ENCODE data around the gene CAPN9. TPM values are rescaled to one million over a fixed set of nuclear protein-coding genes. Genes with fewer than 3 reads are reported as not detected.

Gene CAPN9
- total RNA-seq, 4 donors from 2014 or later, result 0.38 TPM; not detected in 3

- Histone ChIP-seq H3K36me3 (no peaks in the 10 kb centered on the region), H3K9me3 (no peaks in the 10 kb centered on the region), H3K27me3 (peaks cover 0 to 18% (median 0%) of the 10 kb centered on the region in 4 donors), H3K27ac (no peak overlapping the region), H3K4me3 (no peak overlapping the region), H3K4me1 (peaks cover 0 to 15% (median 0%) of the 10 kb centered on the region in 3 donors)
- intact Hi-C loops (cut with DNase I), result no loop called here
- 62 to 76% methylated on average over 6 to 8 of the region's 14 CpGs for WGBS, 2 donors
- TF ChIP-seq POLR2A (IDR thresholded peaks at IDR 0.05) (no peak), CTCF (IDR thresholded peaks at IDR 0.05) (peak in 5 of 6 experiments; percentile 14 to 48 (median 23))
- DNase-seq, result no peak
These were observed 25.5 kb downstream of the CAPN9 start for GRCh38 chr1:230772457-230773395.

- H3K27me3 ChIP-seq, result peaks cover 0 to 25% (median 0%) of the 10 kb centered on the region in 4 donors
- H3K27ac ChIP-seq, result no peak overlapping the region
- intact Hi-C loops (cut with DNase I), result no loop called here
- WGBS, 2 donors, result 74 to 86% methylated on average over 6 to 9 of the region's 11 CpGs
- no peak for TF ChIP-seq CTCF (IDR thresholded peaks at IDR 0.05)
- no peak for TF ChIP-seq POLR2A (IDR thresholded peaks at IDR 0.05)
- H3K36me3 ChIP-seq, result no peaks in the 10 kb centered on the region
- peaks cover 0 to 15% (median 0%) of the 10 kb centered on the region in 3 donors for H3K4me1 ChIP-seq
- H3K9me3 ChIP-seq, result no peaks in the 10 kb centered on the region
- DNase-seq, result no peak
- H3K4me3 ChIP-seq, result no peak overlapping the region
These were observed 26.3 kb downstream of the CAPN9 start for GRCh38 chr1:230773396-230774033.

GRCh38 chr1:230778916-230779590 is 31.9 kb downstream of the CAPN9 start:
- TF ChIP-seq POLR2A (IDR thresholded peaks at IDR 0.05) (no peak), CTCF (IDR thresholded peaks at IDR 0.05) (no peak)
- no peak overlapping the region for H3K4me3 ChIP-seq
- H3K9me3 ChIP-seq, result no peaks in the 10 kb centered on the region
- DNase-seq, result no peak
- H3K36me3 ChIP-seq, result no peaks in the 10 kb centered on the region
- peaks cover 0 to 52% (median 0%) of the 10 kb centered on the region in 4 donors for H3K27me3 ChIP-seq
- H3K4me1 ChIP-seq, result no peaks in the 10 kb centered on the region
- H3K27ac ChIP-seq, result no peak overlapping the region
- WGBS, 2 donors, result 89 to 93% methylated on average over 9 to 11 of the region's 11 CpGs
- intact Hi-C loops (cut with DNase I), result no loop called here

- Histone ChIP-seq H3K4me1 (no peaks in the 10 kb centered on the region), H3K27ac (no peak overlapping the region), H3K36me3 (no peaks in the 10 kb centered on the region), H3K4me3 (no peak overlapping the region), H3K27me3 (peaks cover 0 to 51% (median 0%) of the 10 kb centered on the region in 4 donors), H3K9me3 (no peaks in the 10 kb centered on the region)
- TF ChIP-seq POLR2A (IDR thresholded peaks at IDR 0.05), result no peak
- no peak for TF ChIP-seq CTCF (IDR thresholded peaks at IDR 0.05)
- DNase-seq, result no peak
- intact Hi-C loops (cut with DNase I), result no loop called here
- WGBS, 2 donors, result 86 to 96% methylated on average over 3 of the region's 3 CpGs
These were observed 33.9 kb downstream of the CAPN9 start for GRCh38 chr1:230781131-230781530.
